ENCODE results near the gene CDK10.

DNA sequence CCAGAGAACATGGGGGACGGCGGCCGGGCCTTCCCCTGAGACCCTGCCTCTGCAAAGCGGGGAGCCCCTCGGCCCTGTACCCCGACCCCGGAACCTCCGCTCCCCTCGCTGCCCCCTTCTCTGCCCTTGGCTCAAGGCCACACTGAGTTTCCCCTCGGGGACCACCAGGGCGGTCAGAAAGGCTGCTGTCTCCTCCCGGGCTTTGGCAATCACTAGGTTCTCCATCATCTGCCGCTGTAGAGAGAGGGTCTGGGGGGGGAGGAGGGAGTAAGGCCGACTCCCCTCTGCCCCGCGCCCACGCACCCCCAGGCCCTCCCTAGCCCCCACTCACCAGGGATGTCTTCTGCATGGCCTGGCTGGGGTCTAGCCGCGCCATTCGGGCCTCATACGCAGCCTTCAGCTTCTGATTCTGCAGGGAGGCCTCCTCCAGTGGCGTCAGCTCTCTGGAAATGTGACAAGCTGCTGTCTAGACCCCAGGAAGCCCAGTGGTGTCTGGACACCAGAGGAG is 25.8 kb downstream of the CDK10 start:
- TF ChIP-seq, protein P1, sequence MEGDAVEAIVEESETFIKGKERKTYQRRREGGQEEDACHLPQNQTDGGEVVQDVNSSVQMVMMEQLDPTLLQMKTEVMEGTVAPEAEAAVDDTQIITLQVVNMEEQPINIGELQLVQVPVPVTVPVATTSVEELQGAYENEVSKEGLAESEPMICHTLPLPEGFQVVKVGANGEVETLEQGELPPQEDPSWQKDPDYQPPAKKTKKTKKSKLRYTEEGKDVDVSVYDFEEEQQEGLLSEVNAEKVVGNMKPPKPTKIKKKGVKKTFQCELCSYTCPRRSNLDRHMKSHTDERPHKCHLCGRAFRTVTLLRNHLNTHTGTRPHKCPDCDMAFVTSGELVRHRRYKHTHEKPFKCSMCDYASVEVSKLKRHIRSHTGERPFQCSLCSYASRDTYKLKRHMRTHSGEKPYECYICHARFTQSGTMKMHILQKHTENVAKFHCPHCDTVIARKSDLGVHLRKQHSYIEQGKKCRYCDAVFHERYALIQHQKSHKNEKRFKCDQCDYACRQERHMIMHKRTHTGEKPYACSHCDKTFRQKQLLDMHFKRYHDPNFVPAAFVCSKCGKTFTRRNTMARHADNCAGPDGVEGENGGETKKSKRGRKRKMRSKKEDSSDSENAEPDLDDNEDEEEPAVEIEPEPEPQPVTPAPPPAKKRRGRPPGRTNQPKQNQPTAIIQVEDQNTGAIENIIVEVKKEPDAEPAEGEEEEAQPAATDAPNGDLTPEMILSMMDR (conservative IDR thresholded peaks at IDR 0.05; ENCODE audit: low read depth, low read length), result no peak
- no peak for TF ChIP-seq EZH2 (IDR thresholded peaks at IDR 0.05; ENCODE audit: borderline replicate concordance, low read depth, low read length, poor library complexity, severe bottlenecking)

All from A673 (cell line).